ENCODE measurements around the gene ADAMTS1. TPM values are rescaled to one million over a fixed set of nuclear protein-coding genes. Genes with fewer than 3 reads are reported as not detected.

The ADAMTS1 gene
- total RNA-seq, 1 experiment from 2014 or later: 4.1 TPM

DNA sequence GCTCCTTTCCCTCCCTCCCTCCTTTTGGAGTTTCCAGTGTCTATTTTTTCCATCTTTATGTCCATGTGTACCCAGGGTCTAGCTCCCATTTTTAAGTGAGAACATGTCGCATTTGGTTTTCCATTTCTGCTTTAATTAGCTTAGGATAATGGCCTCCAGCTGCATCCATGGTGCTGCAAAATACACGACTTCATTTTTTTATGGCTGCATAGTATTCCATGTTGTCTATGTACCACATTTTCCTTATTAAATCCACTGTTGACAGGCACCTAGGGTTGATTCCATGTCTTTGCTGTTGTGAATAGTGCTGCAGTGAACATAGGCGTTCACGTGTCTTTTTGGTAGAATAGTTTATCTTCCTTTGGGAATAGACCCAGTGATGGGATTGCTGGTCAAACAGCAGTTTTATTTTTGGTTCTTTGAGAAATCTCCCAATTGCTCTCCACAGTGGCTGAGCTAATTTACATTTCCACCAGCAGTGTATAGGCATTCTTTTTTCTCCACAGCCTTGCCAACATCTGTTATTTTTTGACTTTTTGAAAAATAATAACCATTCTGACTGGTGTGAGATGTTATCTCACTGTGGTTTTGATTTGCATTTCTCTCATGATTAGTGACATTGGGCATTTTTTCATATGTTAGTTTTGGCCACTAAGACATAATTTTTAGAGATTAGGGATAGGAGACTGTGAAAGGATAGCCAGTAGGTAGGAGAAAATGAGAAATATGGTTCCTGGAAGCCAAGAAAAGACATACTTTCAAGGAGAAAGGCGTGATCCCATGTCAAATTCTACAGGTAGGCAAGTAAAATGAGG is 50.4 kb downstream of the ADAMTS1 start:
- TF ChIP-seq, protein P1, sequence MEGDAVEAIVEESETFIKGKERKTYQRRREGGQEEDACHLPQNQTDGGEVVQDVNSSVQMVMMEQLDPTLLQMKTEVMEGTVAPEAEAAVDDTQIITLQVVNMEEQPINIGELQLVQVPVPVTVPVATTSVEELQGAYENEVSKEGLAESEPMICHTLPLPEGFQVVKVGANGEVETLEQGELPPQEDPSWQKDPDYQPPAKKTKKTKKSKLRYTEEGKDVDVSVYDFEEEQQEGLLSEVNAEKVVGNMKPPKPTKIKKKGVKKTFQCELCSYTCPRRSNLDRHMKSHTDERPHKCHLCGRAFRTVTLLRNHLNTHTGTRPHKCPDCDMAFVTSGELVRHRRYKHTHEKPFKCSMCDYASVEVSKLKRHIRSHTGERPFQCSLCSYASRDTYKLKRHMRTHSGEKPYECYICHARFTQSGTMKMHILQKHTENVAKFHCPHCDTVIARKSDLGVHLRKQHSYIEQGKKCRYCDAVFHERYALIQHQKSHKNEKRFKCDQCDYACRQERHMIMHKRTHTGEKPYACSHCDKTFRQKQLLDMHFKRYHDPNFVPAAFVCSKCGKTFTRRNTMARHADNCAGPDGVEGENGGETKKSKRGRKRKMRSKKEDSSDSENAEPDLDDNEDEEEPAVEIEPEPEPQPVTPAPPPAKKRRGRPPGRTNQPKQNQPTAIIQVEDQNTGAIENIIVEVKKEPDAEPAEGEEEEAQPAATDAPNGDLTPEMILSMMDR (IDR thresholded peaks at IDR 0.05; ENCODE audit: unreplicated experiment): no peak
- intact Hi-C loops (cut with micrococcal nuclease; ENCODE audit: unreplicated experiment): no loop called here
- Mint-ChIP-seq H3K4me3 (ENCODE audit: low read depth, unreplicated experiment) (no peak overlapping the region), H3K27ac (ENCODE audit: unreplicated experiment) (no peak overlapping the region), H3K9me3 (ENCODE audit: low read depth, unreplicated experiment) (peaks cover 2% of the 10 kb centered on the region), H3K4me1 (ENCODE audit: low read depth, unreplicated experiment) (peaks cover 30% of the 10 kb centered on the region), H3K36me3 (ENCODE audit: insufficient read depth, unreplicated experiment) (no peaks in the 10 kb centered on the region), H3K27me3 (ENCODE audit: unreplicated experiment) (peaks cover 9% of the 10 kb centered on the region)
- no peak for DNase-seq
- CTCF ChIA-PET: no interaction called here
- no TSS peak for BruUV-seq (replicated peaks)

DNA sequence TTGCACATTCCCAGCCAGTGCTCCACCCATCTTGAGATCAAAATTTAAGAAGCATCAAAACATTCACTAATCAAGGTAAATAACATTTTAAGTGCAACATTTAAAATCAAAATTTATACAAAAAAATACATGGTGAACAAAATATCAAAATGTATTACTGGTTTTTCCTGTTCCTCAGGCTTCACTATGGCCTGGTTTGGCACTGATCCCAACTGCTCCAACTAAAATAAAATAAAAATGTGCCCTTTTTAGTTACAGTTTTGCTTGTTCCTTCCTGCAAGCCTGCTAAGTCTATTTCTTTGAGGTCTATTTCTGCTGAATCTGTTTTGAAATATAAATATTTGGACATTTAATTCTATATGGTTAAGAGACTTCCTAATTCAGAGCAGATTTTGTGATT is 54.9 kb downstream of the ADAMTS1 start:
- Mint-ChIP-seq H3K4me1 (ENCODE audit: low read depth, unreplicated experiment) (peaks cover 17% of the 10 kb centered on the region), H3K9me3 (ENCODE audit: low read depth, unreplicated experiment) (peaks cover 2% of the 10 kb centered on the region), H3K27ac (ENCODE audit: unreplicated experiment) (no peak overlapping the region), H3K4me3 (ENCODE audit: low read depth, unreplicated experiment) (no peak overlapping the region), H3K27me3 (ENCODE audit: unreplicated experiment) (peaks cover 9% of the 10 kb centered on the region), H3K36me3 (ENCODE audit: insufficient read depth, unreplicated experiment) (no peaks in the 10 kb centered on the region)
- BruUV-seq (replicated peaks): no TSS peak
- TF ChIP-seq, protein P1 (IDR thresholded peaks at IDR 0.05; ENCODE audit: unreplicated experiment): no peak
- intact Hi-C loops (cut with micrococcal nuclease; ENCODE audit: unreplicated experiment): no loop called here
- CTCF ChIA-PET: no interaction called here
- peak; percentile 7 for DNase-seq

DNA sequence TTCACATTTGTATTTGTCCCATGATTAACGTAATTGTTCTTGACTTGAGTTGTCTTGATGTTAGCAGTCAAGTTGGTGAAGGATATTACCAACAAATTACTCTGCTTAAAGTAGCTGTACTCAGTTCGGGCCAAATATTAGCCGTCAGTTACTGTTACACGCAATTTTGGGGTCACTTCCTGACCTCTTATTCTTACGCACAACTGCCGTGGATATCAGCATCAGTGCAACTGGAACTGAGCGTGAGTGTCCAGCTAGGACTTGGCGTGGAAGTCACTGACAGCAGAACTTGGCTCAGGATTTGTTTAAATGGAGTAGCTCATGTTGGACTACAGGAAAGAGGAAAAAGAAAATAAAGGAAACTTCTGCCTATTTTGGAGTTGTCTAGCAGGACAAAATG is 56.4 kb downstream of the ADAMTS1 start:
- Mint-ChIP-seq H3K4me3 (ENCODE audit: low read depth, unreplicated experiment) (no peak overlapping the region), H3K27me3 (ENCODE audit: unreplicated experiment) (peaks cover 4% of the 10 kb centered on the region), H3K9me3 (ENCODE audit: low read depth, unreplicated experiment) (peaks cover under 1% of the 10 kb centered on the region), H3K36me3 (ENCODE audit: insufficient read depth, unreplicated experiment) (no peaks in the 10 kb centered on the region), H3K27ac (ENCODE audit: unreplicated experiment) (no peak overlapping the region), H3K4me1 (ENCODE audit: low read depth, unreplicated experiment) (peaks cover 17% of the 10 kb centered on the region)
- TF ChIP-seq, protein P1 (IDR thresholded peaks at IDR 0.05; ENCODE audit: unreplicated experiment): no peak
- DNase-seq: no peak
- intact Hi-C loops (cut with micrococcal nuclease; ENCODE audit: unreplicated experiment): no loop called here
- no TSS peak for BruUV-seq (replicated peaks)
- CTCF ChIA-PET: no interaction called here

Other genes starting within 250 kb of the ADAMTS1 start
- not detected in 2 replicates for gene ADAMTS5, start 121.7 kb upstream of the ADAMTS1 start, total RNA-seq (2022)

All from Calu3 (cell line).